ENCODE data around the gene MARK2. TPM values are rescaled to one million over a fixed set of nuclear protein-coding genes. Genes with fewer than 3 reads are reported as not detected.

MARK2 gene
- total RNA-seq, 2 donors from 2014 or later: 39.7 to 39.8 TPM

DNA sequence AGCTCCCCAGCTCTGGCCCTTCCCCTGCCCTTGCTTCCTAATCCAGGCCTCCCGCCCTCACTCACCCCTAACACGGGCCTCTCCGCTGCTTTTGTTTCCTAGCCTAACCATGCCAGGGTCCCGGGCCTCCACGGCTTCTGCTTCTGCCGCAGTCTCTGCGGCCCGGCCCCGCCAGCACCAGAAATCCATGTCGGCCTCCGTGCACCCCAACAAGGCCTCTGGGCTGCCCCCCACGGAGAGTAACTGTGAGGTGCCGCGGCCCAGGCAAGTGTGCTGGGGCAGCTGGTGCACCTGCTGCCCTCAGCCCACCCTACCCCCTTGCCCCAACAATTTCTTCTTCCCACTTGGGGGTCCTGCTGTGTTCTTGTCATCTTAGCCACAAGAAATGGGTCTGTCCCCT, 65.0 kb downstream of the MARK2 start:
- Histone ChIP-seq H3K4me1 (ENCODE audit: control insufficient read depth, insufficient read depth, low read length) (no peaks in the 10 kb centered on the region), H3K4me3 (ENCODE audit: low read length) (no peak overlapping the region), H3K36me3 (ENCODE audit: control insufficient read depth, insufficient read depth, low read length) (peaks cover 60% of the 10 kb centered on the region), H3K9me3 (ENCODE audit: control insufficient read depth, low read length) (no peaks in the 10 kb centered on the region), H3K27me3 (ENCODE audit: control insufficient read depth, insufficient read depth, low read length, poor library complexity, severe bottlenecking) (no peaks in the 10 kb centered on the region), H3K9ac (ENCODE audit: extremely low read depth, low read length, poor library complexity, severe bottlenecking) (no peak overlapping the region), H3K27ac (ENCODE audit: low read depth, low read length) (no peak overlapping the region)
- Mint-ChIP-seq H3K4me1 (no peaks in the 10 kb centered on the region), H3K9me3 (no peaks in the 10 kb centered on the region), H3K27me3 (ENCODE audit: insufficient read depth) (no peaks in the 10 kb centered on the region), H3K36me3 (ENCODE audit: low read depth) (peaks cover 46% of the 10 kb centered on the region), H3K27ac (peak overlapping the region; percentile 57), H3K4me3 (no peak overlapping the region)
- no peak for DNase-seq
- WGBS, 2 experiments (ENCODE audit: insufficient coverage in 1 of 2, insufficient read length in 1 of 2): 93 to 97% methylated on average over 11 to 14 of the region's 14 CpGs
- TF ChIP-seq, protein P1, sequence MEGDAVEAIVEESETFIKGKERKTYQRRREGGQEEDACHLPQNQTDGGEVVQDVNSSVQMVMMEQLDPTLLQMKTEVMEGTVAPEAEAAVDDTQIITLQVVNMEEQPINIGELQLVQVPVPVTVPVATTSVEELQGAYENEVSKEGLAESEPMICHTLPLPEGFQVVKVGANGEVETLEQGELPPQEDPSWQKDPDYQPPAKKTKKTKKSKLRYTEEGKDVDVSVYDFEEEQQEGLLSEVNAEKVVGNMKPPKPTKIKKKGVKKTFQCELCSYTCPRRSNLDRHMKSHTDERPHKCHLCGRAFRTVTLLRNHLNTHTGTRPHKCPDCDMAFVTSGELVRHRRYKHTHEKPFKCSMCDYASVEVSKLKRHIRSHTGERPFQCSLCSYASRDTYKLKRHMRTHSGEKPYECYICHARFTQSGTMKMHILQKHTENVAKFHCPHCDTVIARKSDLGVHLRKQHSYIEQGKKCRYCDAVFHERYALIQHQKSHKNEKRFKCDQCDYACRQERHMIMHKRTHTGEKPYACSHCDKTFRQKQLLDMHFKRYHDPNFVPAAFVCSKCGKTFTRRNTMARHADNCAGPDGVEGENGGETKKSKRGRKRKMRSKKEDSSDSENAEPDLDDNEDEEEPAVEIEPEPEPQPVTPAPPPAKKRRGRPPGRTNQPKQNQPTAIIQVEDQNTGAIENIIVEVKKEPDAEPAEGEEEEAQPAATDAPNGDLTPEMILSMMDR (conservative IDR thresholded peaks at IDR 0.05): no peak

DNA sequence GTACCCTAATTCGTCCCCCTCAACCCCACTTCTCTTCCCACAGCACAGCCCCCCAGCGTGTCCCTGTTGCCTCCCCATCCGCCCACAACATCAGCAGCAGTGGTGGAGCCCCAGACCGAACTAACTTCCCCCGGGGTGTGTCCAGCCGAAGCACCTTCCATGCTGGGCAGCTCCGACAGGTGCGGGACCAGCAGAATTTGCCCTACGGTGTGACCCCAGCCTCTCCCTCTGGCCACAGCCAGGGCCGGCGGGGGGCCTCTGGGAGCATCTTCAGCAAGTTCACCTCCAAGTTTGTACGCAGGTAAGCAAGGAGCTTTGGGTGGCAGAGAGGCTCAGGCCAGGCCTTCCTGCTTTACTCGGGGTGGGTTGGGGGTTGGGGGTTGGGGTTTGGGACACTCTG, 65.8 kb downstream of the MARK2 start:
- WGBS, 2 experiments (ENCODE audit: insufficient coverage in 1 of 2, insufficient read length in 1 of 2): 94% methylated on average over 3 to 13 of the region's 13 CpGs
- Histone ChIP-seq H3K9me3 (ENCODE audit: control insufficient read depth, low read length) (no peaks in the 10 kb centered on the region), H3K36me3 (ENCODE audit: control insufficient read depth, insufficient read depth, low read length) (peaks cover 51% of the 10 kb centered on the region), H3K4me1 (ENCODE audit: control insufficient read depth, insufficient read depth, low read length) (peaks cover 4% of the 10 kb centered on the region), H3K4me3 (ENCODE audit: low read length) (no peak overlapping the region), H3K9ac (ENCODE audit: extremely low read depth, low read length, poor library complexity, severe bottlenecking) (no peak overlapping the region), H3K27ac (ENCODE audit: low read depth, low read length) (no peak overlapping the region), H3K27me3 (ENCODE audit: control insufficient read depth, insufficient read depth, low read length, poor library complexity, severe bottlenecking) (no peaks in the 10 kb centered on the region)
- no peak for DNase-seq
- no peak overlapping the region for H3K27ac Mint-ChIP-seq
- peaks cover 39% of the 10 kb centered on the region for H3K36me3 Mint-ChIP-seq (ENCODE audit: low read depth)
- H3K4me1 Mint-ChIP-seq: no peaks in the 10 kb centered on the region
- TF ChIP-seq, protein P1 (conservative IDR thresholded peaks at IDR 0.05): no peak
- H3K9me3 Mint-ChIP-seq: no peaks in the 10 kb centered on the region
- H3K27me3 Mint-ChIP-seq (ENCODE audit: insufficient read depth): no peaks in the 10 kb centered on the region
- H3K4me3 Mint-ChIP-seq: no peak overlapping the region

- Mint-ChIP-seq H3K36me3 (ENCODE audit: low read depth) (peaks cover 36% of the 10 kb centered on the region), H3K4me1 (peaks cover 2% of the 10 kb centered on the region), H3K27ac (peak overlapping the region; percentile 32), H3K4me3 (no peak overlapping the region), H3K9me3 (no peaks in the 10 kb centered on the region), H3K27me3 (ENCODE audit: insufficient read depth) (no peaks in the 10 kb centered on the region)
- Histone ChIP-seq H3K9me3 (ENCODE audit: control insufficient read depth, low read length) (no peaks in the 10 kb centered on the region), H3K36me3 (ENCODE audit: control insufficient read depth, insufficient read depth, low read length) (peaks cover 47% of the 10 kb centered on the region), H3K4me3 (ENCODE audit: low read length) (no peak overlapping the region), H3K4me1 (ENCODE audit: control insufficient read depth, insufficient read depth, low read length) (peaks cover 7% of the 10 kb centered on the region), H3K9ac (ENCODE audit: extremely low read depth, low read length, poor library complexity, severe bottlenecking) (no peak overlapping the region), H3K27ac (ENCODE audit: low read depth, low read length) (no peak overlapping the region), H3K27me3 (ENCODE audit: control insufficient read depth, insufficient read depth, low read length, poor library complexity, severe bottlenecking) (no peaks in the 10 kb centered on the region)
- TF ChIP-seq, protein P1 (conservative IDR thresholded peaks at IDR 0.05): no peak
- DNase-seq: no peak
- 97 to 100% methylated on average over 3 to 6 of the region's 6 CpGs for WGBS, 2 experiments (ENCODE audit: insufficient coverage in 1 of 2, insufficient read length in 1 of 2)
These were observed 66.3 kb downstream of the MARK2 start for GRCh38 chr11:63905179-63905578.

All from endodermal cell (in vitro differentiated cells).